ENCODE results near the gene F5. TPM values are rescaled to one million over a fixed set of nuclear protein-coding genes. Genes with fewer than 3 reads are reported as not detected.

Gene F5
- total RNA-seq, 4 donors from 2014 or later: 0.38 to 5.5 (median 2.7) TPM

GRCh38 chr1:169473347-169473746, 112.9 kb downstream of the F5 start:
- TF ChIP-seq CTCF (IDR thresholded peaks at IDR 0.05): no peak
- no peak for TF ChIP-seq POLR2A (IDR thresholded peaks at IDR 0.05)
- intact Hi-C loops (cut with DNase I; ENCODE audit: low total_unique reads): no loop called here
- no peak overlapping the region for H3K4me3 ChIP-seq (ENCODE audit: low read depth, poor library complexity, severe bottlenecking)
- WGBS, 2 donors: 83 to 87% methylated on average over 5 of the region's 5 CpGs
- DNase-seq (ENCODE audit: low spot score in 2 of 2): no peak

GRCh38 chr1:169472738-169473137, 113.5 kb downstream of the F5 start:
- intact Hi-C loops (cut with DNase I; ENCODE audit: low total_unique reads): no loop called here
- TF ChIP-seq POLR2A (IDR thresholded peaks at IDR 0.05): no peak
- no peak for TF ChIP-seq CTCF (IDR thresholded peaks at IDR 0.05)
- 95 to 97% methylated on average over 3 of the region's 3 CpGs for WGBS, 2 donors
- no peak for DNase-seq (ENCODE audit: low spot score in 2 of 2)
- H3K4me3 ChIP-seq (ENCODE audit: low read depth, poor library complexity, severe bottlenecking): no peak overlapping the region

GRCh38 chr1:169468982-169469381, 117.3 kb downstream of the F5 start:
- TF ChIP-seq POLR2A (IDR thresholded peaks at IDR 0.05): no peak
- TF ChIP-seq CTCF (IDR thresholded peaks at IDR 0.05): no peak
- intact Hi-C loops (cut with DNase I; ENCODE audit: low total_unique reads): no loop called here
- DNase-seq (ENCODE audit: low spot score in 2 of 2): no peak
- H3K4me3 ChIP-seq (ENCODE audit: low read depth, poor library complexity, severe bottlenecking): no peak overlapping the region

GRCh38 chr1:169466259-169467230, 119.7 kb downstream of the F5 start:
- intact Hi-C loops (cut with DNase I; ENCODE audit: low total_unique reads): no loop called here
- 75 to 76% methylated on average over 8 of the region's 8 CpGs for WGBS, 2 donors
- DNase-seq (ENCODE audit: low spot score in 2 of 2): no peak
- no peak for TF ChIP-seq POLR2A (IDR thresholded peaks at IDR 0.05)
- H3K4me3 ChIP-seq (ENCODE audit: low read depth, poor library complexity, severe bottlenecking): no peak overlapping the region

GRCh38 chr1:169465281-169465680, 121.0 kb downstream of the F5 start:
- no peak for TF ChIP-seq POLR2A (IDR thresholded peaks at IDR 0.05)
- no peak for TF ChIP-seq CTCF (IDR thresholded peaks at IDR 0.05)
- no peak for DNase-seq (ENCODE audit: low spot score in 2 of 2)
- intact Hi-C loops (cut with DNase I; ENCODE audit: low total_unique reads): no loop called here
- no peak overlapping the region for H3K4me3 ChIP-seq (ENCODE audit: low read depth, poor library complexity, severe bottlenecking)

Other genes with a start within 250 kb of the F5 start
- 1 to 10 TPM; 5.0 to 8.9 (median 8.4) TPM for gene NME7, start 218.7 kb downstream of the F5 start, total RNA-seq
- 10 to 100 TPM; 20.4 to 23.8 (median 21.3) TPM for gene BLZF1, start 218.3 kb downstream of the F5 start, total RNA-seq
- not detected for gene CCDC181, start 159.0 kb downstream of the F5 start, total RNA-seq
- 10 to 100 TPM; 25.2 to 37.4 (median 35.1) TPM for gene SLC19A2, start 100.5 kb downstream of the F5 start, total RNA-seq
- 1 to 10 TPM in 1 of 4 donors, under 1 TPM in 3; 0.30 to 8.5 (median 0.54) TPM for gene SELP, start 43.6 kb upstream of the F5 start, total RNA-seq
- under 1 TPM in 2 of 4 donors, not detected in 2; 0.10 to 0.36 TPM for gene SELL, start 125.1 kb upstream of the F5 start, total RNA-seq
- 1 to 10 TPM in 1 of 4 donors, under 1 TPM in 1, not detected in 2; 0.21 to 2.6 TPM for gene SELE, start 147.6 kb upstream of the F5 start, total RNA-seq
- gene METTL18, start 208.4 kb upstream of the F5 start, total RNA-seq: 10 to 100 TPM in 1 of 4 donors, 1 to 10 TPM in 3; 2.8 to 10.1 (median 4.7) TPM

Data from lower leg skin (tissue), 4 donors.